GM21526 (cell line): ENCODE results near the gene SFMBT1.
"Not testable (repeated sequence)": the region's sequence is repeated elsewhere in the genome, so short reads cannot be mapped to it uniquely, and the experiment has no call there.

Experiments
- ATAC-seq: cut with Tn5 transposase; IDR thresholded peaks from one replicate; pipeline ENCODE4 v1.9.1; 2021; ENCODE audit warnings: moderate library complexity; ENCODE audit not compliant: unreplicated experiment, low FRiP score

The SFMBT1 gene

GRCh38 chr3:53074366-53074696 is 28.5 kb upstream of the SFMBT1 start:
- ATAC-seq = no peak

GRCh38 chr3:53073553-53074365 is 27.9 kb upstream of the SFMBT1 start:
- no peak for ATAC-seq

- ATAC-seq = peak; percentile 85
Observed at GRCh38 chr3:53072653-53073552, 27.0 kb upstream of the SFMBT1 start.

- ATAC-seq = no peak
Observed at GRCh38 chr3:53071882-53072431, 26.1 kb upstream of the SFMBT1 start.

- no peak for ATAC-seq
Observed at GRCh38 chr3:53069422-53070068, 23.7 kb upstream of the SFMBT1 start.

- ATAC-seq = no peak
Observed at GRCh38 chr3:53068176-53068575, 22.3 kb upstream of the SFMBT1 start.

- ATAC-seq = no peak
Observed at GRCh38 chr3:53067567-53067966, 21.7 kb upstream of the SFMBT1 start.

GRCh38 chr3:53065841-53066480 is 20.1 kb upstream of the SFMBT1 start:
- no peak for ATAC-seq

- ATAC-seq = no peak
Observed at GRCh38 chr3:53062905-53063304, 17.0 kb upstream of the SFMBT1 start.

GRCh38 chr3:53056442-53056841 is 10.6 kb upstream of the SFMBT1 start:
- no peak for ATAC-seq

- ATAC-seq = not testable (repeated sequence)
Observed at GRCh38 chr3:53054233-53054632, 8.4 kb upstream of the SFMBT1 start.

- ATAC-seq = no peak
Observed at GRCh38 chr3:53051929-53052328, 6.1 kb upstream of the SFMBT1 start.

GRCh38 chr3:53049987-53050386 is 4.1 kb upstream of the SFMBT1 start:
- no peak for ATAC-seq

GRCh38 chr3:53046171-53047170 is 598 bp upstream of the SFMBT1 start:
- ATAC-seq = peak; percentile 39

GRCh38 chr3:53044711-53045517 is 959 bp downstream of the SFMBT1 start:
- ATAC-seq = no peak

GRCh38 chr3:53044371-53044710 is 1.5 kb downstream of the SFMBT1 start:
- ATAC-seq = no peak

- ATAC-seq = no peak
Observed at GRCh38 chr3:53043738-53044137, 2.1 kb downstream of the SFMBT1 start.

- no peak for ATAC-seq
Observed at GRCh38 chr3:53042651-53043050, 3.2 kb downstream of the SFMBT1 start.
